Subcutaneous adipose tissue (tissue), 4 donors: Measurements from ENCODE around the gene SERPINI1. TPM values are rescaled to one million over a fixed set of nuclear protein-coding genes. Genes with fewer than 3 reads are reported as not detected.

Experiments used
- CTCF ChIP-seq: fragments of 450-650 bp; IDR thresholded peaks from one replicate; pipeline ENCODE4 v1.5.1; 2016; ENCODE audit warnings: low read depth, mild to moderate bottlenecking, control low read depth, antibody characterized with exemption, moderate library complexity
- small RNA-seq: library from RNA; depleted of rRNA; stranded (forward); fragments of <200 nt; gene quantifications from one replicate; pipeline ENCODE3, GENCODE V24; 2016
- total RNA-seq, 4 donors: library from RNA; depleted of rRNA; stranded (reverse); fragments of >200 nt; gene quantifications; one replicate each; pipeline ENCODE4 v1.1.0, GENCODE V29; 2016

Gene SERPINI1
- total RNA-seq, 4 donors from 2014 or later = 0.75 to 2.8 (median 2.5) TPM

GRCh38 chr3:167870181-167870580 lies 134.7 kb downstream of the SERPINI1 start:
- no peak for TF ChIP-seq CTCF

GRCh38 chr3:167870759-167871158 lies 135.2 kb downstream of the SERPINI1 start:
- TF ChIP-seq CTCF = no peak

GRCh38 chr3:167872032-167872431 lies 136.5 kb downstream of the SERPINI1 start:
- no peak for TF ChIP-seq CTCF

GRCh38 chr3:167872941-167873340 lies 137.4 kb downstream of the SERPINI1 start:
- no peak for TF ChIP-seq CTCF

- no peak for TF ChIP-seq CTCF
Measured at GRCh38 chr3:167874671-167875372, 139.3 kb downstream of the SERPINI1 start.

Small RNA genes within 50 kb of the gene (small RNA-seq; reads per million reads assigned to genes)
- not detected for gene HMGN1P8

Other genes with a start within 250 kb of the SERPINI1 start
- gene WDR49, start 81.8 kb upstream of the SERPINI1 start, total RNA-seq = 1 to 10 TPM in 2 of 4 donors, under 1 TPM in 2; 0.85 to 2.6 (median 1.6) TPM
- 100 to 1,000 TPM in 1 of 4 donors, 10 to 100 TPM in 3; 46.5 to 103 (median 77.6) TPM for gene PDCD10, start 829 bp upstream of the SERPINI1 start, total RNA-seq